NT2/D1 (cell line): ENCODE measurements around the gene FKBP4.
"Not testable (repeated sequence)": the region's sequence is repeated elsewhere in the genome, so short reads cannot be mapped to it uniquely, and the experiment has no call there.

Experiments
- DNase-seq: peaks from one replicate; pipeline ENCODE4 v3.0.0-alpha.2; 2011; ENCODE audit warnings: low read depth, low spot score
- H3K27me3 ChIP-seq: 2 replicates; pipeline ENCODE4 v1.6.0; 2011; ENCODE audit warnings: mild to moderate bottlenecking; ENCODE audit not compliant: insufficient read length, insufficient read depth
- H3K36me3 ChIP-seq: 2 replicates; pipeline ENCODE4 v1.6.1; 2011; ENCODE audit warnings: mild to moderate bottlenecking, low read length, mixed read lengths; ENCODE audit not compliant: insufficient read depth, insufficient read length
- H3K4me1 ChIP-seq: 2 replicates; pipeline ENCODE4 v1.5.1; 2011; ENCODE audit not compliant: insufficient read depth, insufficient read length
- H3K4me3 ChIP-seq: 2 replicates; pipeline ENCODE4 v1.5.1; 2011; ENCODE audit warnings: low read depth; ENCODE audit not compliant: insufficient read length
- H3K9ac ChIP-seq: 2 replicates; pipeline ENCODE4 v1.6.0; 2011; ENCODE audit warnings: low read depth; ENCODE audit not compliant: insufficient read length
- H3K9me3 ChIP-seq: 2 replicates; pipeline ENCODE4 v1.5.1; 2011; ENCODE audit warnings: mild to moderate bottlenecking, low read length; ENCODE audit not compliant: insufficient read depth
- SUZ12 ChIP-seq: IDR thresholded peaks from 2 replicates; pipeline ENCODE4 v1.6.1; 2011; ENCODE audit not compliant: insufficient read length, insufficient read depth; ENCODE audit errors: extremely low read depth
- YY1 ChIP-seq: IDR thresholded peaks from 2 replicates; pipeline ENCODE4 v1.6.1; 2011; ENCODE audit not compliant: insufficient read length, insufficient read depth
- ZNF274 ChIP-seq: IDR thresholded peaks from 2 replicates; pipeline ENCODE4 v1.6.1; 2011; ENCODE audit warnings: mild to moderate bottlenecking, low read depth, low read length

FKBP4 gene

GRCh38 chr12:2768224-2768961 lies 26.4 kb upstream of the FKBP4 start:
- H3K9ac ChIP-seq = no peak overlapping the region
- H3K4me1 ChIP-seq = peaks cover 14% of the 10 kb centered on the region
- no peak for DNase-seq
- H3K4me3 ChIP-seq = no peak overlapping the region
- no peaks in the 10 kb centered on the region for H3K36me3 ChIP-seq
- H3K27me3 ChIP-seq = peaks cover 13% of the 10 kb centered on the region
- TF ChIP-seq ZNF274 (no peak), YY1 (no peak), SUZ12 (no peak)
- no peaks in the 10 kb centered on the region for H3K9me3 ChIP-seq

GRCh38 chr12:2769866-2770533 lies 24.8 kb upstream of the FKBP4 start:
- Histone ChIP-seq H3K9ac (no peak overlapping the region), H3K36me3 (no peaks in the 10 kb centered on the region), H3K9me3 (no peaks in the 10 kb centered on the region), H3K4me3 (no peak overlapping the region), H3K4me1 (peaks cover 14% of the 10 kb centered on the region), H3K27me3 (peaks cover 10% of the 10 kb centered on the region)
- no peak for TF ChIP-seq ZNF274
- DNase-seq = no peak

- DNase-seq, H3K9me3 ChIP-seq, H3K4me3 ChIP-seq, H3K36me3 ChIP-seq, H3K9ac ChIP-seq: not testable (repeated sequence)
- H3K27me3 ChIP-seq = peaks cover 13% of the 10 kb centered on the region
- peaks cover 12% of the 10 kb centered on the region for H3K4me1 ChIP-seq
These were observed 24.2 kb upstream of the FKBP4 start for GRCh38 chr12:2770544-2770943.

GRCh38 chr12:2772370-2772769 lies 22.4 kb upstream of the FKBP4 start:
- H3K36me3 ChIP-seq = no peaks in the 10 kb centered on the region
- H3K9me3 ChIP-seq = no peaks in the 10 kb centered on the region
- peaks cover 19% of the 10 kb centered on the region for H3K27me3 ChIP-seq
- TF ChIP-seq SUZ12 = no peak
- TF ChIP-seq ZNF274 = no peak
- TF ChIP-seq YY1 = no peak
- H3K4me1 ChIP-seq = peaks cover 12% of the 10 kb centered on the region
- no peak for DNase-seq
- H3K9ac ChIP-seq = no peak overlapping the region
- H3K4me3 ChIP-seq = no peak overlapping the region

GRCh38 chr12:2773199-2773875 lies 21.4 kb upstream of the FKBP4 start:
- Histone ChIP-seq H3K4me3 (no peak overlapping the region), H3K4me1 (peaks cover 12% of the 10 kb centered on the region), H3K9me3 (no peaks in the 10 kb centered on the region), H3K36me3 (no peaks in the 10 kb centered on the region), H3K27me3 (peaks cover 10% of the 10 kb centered on the region), H3K9ac (no peak overlapping the region)
- TF ChIP-seq SUZ12 (no peak), ZNF274 (no peak), YY1 (no peak)
- DNase-seq = no peak

- Histone ChIP-seq H3K9me3 (no peaks in the 10 kb centered on the region), H3K27me3 (peaks cover 10% of the 10 kb centered on the region), H3K4me1 (peaks cover 6% of the 10 kb centered on the region), H3K36me3 (no peaks in the 10 kb centered on the region), H3K9ac (no peak overlapping the region), H3K4me3 (no peak overlapping the region)
- DNase-seq = no peak
- TF ChIP-seq YY1 (no peak), ZNF274 (no peak), SUZ12 (no peak)
These were observed 19.3 kb upstream of the FKBP4 start for GRCh38 chr12:2775431-2775830.

- H3K9ac ChIP-seq = no peak overlapping the region
- TF ChIP-seq SUZ12 = no peak
- no peak for TF ChIP-seq YY1
- no peak for TF ChIP-seq ZNF274
- no peak for DNase-seq
- no peak overlapping the region for H3K4me3 ChIP-seq
- no peaks in the 10 kb centered on the region for H3K36me3 ChIP-seq
- peaks cover 6% of the 10 kb centered on the region for H3K4me1 ChIP-seq
- peaks cover 10% of the 10 kb centered on the region for H3K27me3 ChIP-seq
- no peaks in the 10 kb centered on the region for H3K9me3 ChIP-seq
These were observed 18.5 kb upstream of the FKBP4 start for GRCh38 chr12:2776129-2776806.
